ENCODE results near the gene TBC1D4.

GRCh38 chr13:75296641-75297040 lies 185.3 kb downstream of the TBC1D4 start:
- TF ChIP-seq EZH2 (IDR thresholded peaks at IDR 0.05; ENCODE audit: insufficient read depth, poor library complexity, severe bottlenecking) (no peak), EZH2phosphoT487 (IDR thresholded peaks at IDR 0.05; ENCODE audit: insufficient read depth, low read depth) (no peak)

Data from GM23248 (cell line).